ENCODE measurements around the gene SHOC2.

Gene SHOC2

DNA sequence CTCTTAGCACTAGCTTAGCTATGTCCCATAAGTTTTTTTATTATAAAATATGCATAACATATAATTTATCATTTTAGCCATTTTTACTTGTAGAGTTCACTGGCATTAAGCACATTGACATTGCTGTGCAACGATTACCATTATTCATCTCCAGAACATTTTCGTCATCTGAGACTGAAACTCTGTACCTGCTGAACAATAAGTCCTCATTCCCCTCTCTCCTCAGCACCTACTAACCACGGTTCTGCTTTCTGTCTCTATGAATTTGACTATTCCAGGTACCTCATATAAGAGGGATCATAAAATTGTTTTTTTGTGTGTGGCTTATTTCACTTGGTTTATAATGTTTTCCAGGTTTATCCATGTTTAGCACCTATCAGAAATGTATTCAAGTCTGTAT is 64.1 kb downstream of the SHOC2 start:
- DNase-seq (ENCODE audit: low read depth in 2 of 2): no peak

DNA sequence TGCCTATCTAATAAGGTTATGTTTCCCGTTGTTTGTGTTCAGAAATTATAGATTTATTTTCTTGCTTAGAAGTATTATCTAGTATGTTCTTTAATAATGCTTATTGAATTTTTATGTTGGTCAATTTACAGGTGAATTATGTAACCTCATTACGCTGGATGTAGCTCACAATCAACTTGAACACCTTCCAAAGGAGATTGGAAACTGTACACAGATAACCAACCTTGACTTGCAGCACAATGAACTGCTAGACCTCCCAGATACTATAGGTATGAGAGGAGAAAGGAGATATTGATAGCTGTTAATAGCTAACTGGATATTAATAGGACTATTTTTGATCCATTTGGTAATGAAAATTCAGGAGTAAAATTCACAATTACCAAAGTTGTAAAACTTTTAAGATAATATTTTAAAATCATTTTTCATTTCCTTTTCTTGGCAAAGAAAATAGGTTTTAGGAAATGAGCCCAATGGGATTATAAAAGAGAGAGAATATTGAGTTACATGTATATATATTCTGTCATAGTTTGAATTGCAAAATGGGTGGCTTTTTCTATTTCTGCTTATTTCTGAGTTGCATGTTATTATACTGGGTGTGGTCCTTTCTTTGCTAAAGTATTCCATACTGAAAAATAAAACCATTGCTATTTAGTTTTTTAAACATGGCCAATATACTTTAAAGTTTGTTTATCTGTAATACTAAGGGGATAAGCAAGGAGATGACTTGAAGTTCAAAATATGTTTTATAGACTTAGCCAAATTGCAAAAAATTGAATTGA is 66.3 kb downstream of the SHOC2 start:
- DNase-seq (ENCODE audit: low read depth in 2 of 2): no peak

DNA sequence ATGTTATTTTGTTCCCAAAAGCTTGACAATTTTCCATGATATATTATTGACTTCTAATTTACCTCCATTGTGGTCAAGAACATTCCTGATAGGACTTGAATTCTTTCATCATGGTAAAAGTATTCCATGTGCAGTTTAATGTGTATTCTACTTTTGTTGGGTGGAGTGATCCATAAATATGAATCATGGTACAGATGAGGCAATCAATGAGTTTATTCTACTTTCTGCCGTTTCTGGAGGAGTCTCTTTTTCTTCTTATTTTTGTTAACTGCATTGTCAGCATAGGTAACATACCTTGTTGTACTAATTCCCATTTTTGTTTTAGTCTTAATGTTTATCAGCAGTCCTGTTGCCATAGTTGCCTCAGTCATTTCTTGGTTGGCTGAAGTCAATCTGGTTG is 69.6 kb downstream of the SHOC2 start:
- no peak for DNase-seq (ENCODE audit: low read depth in 2 of 2)

DNA sequence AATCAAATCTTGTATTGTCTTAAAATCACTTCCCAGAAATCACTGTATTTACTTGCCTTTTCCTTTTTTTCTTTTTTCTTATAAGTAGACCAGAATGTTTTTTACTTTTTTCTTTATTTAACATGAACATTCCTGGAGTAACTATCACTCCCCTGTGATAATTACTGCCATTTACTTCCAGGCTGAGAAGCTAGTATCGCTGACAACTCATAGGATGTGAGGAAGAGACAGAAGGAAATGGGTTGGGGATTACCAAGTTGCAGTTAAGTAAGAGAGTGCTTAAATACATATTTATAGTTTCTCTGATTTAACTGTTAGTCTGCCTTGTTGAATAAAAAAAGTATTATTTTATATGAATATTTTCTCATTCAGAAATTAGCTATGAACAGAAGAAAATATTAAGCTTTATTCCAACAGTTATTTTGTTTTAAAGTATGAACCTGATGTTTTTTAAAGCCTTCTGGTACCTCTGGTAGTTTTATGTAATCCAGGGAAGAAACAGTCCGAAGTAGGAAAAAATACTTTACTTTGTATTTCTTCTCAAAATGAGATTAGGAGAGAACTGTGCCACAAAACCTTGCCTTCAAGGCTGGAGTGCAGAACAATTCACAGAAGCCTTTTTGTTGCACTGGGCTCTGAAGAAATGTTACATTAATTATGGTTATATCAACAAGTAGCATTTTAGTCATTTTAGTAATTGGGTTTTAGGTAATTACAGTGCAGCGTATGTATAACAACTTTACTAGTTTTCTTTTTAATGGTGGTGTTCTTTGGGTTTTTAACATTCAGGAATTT is 72.8 kb downstream of the SHOC2 start:
- no peak for DNase-seq (ENCODE audit: low read depth in 2 of 2)

DNA sequence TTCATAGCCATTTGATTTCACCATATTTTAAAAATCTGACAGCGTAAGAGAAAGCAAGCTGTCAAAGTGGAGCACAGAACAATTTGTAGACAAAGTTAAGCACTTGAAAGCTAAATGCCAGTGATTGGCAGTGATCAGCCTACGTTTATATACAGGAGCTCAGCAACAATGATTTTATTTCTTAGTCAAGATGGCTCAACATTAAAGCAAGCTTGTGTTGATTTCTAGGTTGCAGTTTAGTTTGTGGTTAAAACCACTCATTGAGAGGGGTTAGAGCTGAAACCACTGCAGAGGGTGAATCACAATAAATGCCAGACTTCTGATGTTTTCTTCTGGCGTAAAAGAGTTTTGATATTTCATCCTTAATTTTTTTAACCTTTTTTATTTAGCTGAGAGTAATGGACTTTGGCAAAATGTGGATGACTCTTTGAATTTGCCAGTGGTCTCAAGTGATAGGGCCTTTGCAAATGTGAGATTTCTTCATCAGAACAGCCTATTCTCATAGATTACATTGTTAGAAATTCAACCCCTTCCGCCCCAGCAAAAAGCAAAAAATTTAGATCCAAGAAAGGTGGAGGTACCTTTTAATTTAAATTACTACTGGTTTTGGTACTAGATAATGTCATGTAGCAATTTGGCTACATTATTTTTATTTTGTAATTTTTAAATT is 73.8 kb downstream of the SHOC2 start:
- DNase-seq (ENCODE audit: low read depth in 2 of 2): peak in 1 of 2 donors; percentile 7

DNA sequence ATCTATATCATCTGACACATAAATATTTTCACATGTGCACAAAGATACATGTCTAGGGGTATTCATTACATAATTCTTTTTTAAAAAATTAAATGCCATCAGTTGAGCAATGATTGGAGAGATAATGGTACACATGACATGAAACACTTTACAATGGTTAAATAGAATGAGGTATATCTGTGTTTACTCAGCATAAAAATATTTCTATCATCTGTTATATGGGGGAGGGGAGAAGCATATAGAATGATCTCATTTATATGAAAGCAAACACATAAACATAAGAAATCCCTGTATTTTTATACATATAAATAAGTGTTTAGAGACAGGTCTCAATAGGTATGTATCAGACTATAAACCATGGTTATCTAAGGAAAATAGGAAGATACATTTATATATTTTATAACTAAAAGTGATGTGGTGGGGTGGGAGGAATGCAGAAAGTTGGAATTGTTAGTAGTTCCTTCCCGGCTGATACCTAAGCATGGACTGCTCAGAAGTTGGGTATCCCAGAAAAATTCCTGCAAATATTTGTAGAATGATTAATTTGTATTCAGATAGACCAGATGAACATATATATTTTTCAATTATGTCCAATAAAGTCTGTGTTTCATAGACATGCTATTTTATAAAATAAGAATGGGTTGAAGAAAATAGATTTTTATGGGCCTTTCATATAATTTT is 75.1 kb downstream of the SHOC2 start:
- DNase-seq (ENCODE audit: low read depth in 2 of 2): no peak

DNA sequence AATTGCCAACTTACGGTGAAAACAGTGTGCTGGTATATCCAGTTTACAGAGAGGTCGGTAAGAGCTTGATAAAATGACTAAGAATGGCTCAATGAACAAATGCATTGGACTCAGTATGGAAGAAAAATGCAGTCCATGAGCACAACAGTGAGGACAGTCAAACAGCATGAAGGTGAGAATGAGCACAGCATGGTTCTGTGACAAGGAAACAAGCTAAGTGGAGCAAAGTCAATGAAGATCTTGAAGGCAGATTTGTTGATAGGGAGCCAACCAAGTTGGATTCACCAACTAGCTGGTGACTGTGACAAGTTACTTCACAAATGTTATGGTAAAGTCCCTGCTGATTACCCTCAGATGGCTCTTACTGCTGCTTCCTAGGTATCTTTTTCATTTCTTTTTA is 75.9 kb downstream of the SHOC2 start:
- no peak for DNase-seq (ENCODE audit: low read depth in 2 of 2)

DNA sequence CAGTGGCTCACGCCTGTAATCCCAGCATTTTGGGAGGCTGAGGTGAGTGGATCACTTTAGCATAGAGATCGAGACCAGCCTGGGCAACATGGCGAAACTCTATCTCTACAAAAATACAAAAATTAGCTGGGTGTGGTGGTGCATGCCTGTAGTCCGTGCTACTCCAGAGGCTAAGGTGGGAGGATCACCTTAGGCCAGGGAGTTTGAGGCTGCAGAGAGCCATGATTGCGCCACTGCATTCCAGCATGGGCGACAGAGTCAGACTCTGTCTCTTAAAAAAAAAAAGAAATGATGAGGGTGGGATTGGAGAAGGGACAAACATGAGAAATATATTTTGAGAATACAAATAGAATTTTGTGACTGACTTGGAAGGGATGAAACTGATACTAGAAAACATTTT is 76.9 kb downstream of the SHOC2 start:
- no peak for DNase-seq (ENCODE audit: low read depth in 2 of 2)

DNA sequence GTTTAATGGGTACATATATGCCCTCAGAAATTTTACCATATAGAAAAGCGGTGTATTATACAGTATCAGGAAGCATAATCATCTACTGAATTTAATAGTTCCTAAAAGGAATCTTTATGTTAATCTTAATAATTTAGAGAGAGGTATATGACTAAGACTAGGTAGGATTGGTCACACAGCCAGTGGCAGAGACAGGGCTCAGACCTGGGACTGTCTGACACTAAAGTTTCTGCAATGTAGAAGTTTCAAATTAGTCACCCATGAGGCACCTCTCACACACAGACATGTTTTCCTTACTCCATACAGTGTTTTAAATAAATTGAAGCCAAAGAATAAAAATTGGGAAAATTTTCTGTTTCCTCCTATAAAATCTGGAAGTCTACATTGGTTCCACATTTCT is 84.6 kb downstream of the SHOC2 start:
- no peak for DNase-seq (ENCODE audit: low read depth in 2 of 2)

DNA sequence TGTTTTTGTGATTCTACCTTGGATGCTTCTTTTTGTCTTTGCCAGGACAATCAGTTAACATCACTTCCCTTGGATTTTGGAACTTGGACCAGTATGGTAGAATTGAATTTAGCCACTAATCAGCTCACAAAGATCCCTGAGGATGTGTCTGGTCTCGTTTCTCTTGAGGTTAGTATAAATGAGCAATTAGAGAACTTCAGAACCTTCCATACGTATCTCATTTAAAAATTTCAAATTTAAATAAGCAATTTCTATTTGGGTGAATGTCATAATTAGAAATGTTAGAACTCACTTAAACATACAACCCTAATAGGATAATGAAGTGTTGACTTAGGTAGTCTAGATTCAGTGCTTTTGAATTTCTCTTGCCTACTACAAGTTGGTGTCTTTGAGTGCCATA is 88.1 kb downstream of the SHOC2 start:
- no peak for DNase-seq (ENCODE audit: low read depth in 2 of 2)

DNA sequence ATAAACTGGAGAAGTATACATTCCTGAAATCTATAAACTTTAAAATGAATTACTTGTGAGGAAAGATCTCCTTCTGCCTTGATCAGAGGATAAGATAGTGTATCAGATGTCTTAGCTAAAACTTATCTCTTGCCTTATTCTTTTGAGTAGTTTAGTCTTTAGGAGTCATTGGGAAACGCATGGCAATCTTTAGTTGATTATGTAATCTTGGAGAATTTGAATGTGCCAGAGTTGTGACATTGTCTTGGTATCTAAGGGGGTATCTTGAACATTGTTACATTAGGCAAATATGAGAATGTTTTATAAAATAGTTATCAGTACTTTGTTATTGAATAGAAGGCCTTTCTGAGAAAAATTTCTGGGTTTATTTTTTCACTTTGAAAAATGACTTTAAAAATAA is 95.8 kb downstream of the SHOC2 start:
- DNase-seq (ENCODE audit: low read depth in 2 of 2): no peak

DNA sequence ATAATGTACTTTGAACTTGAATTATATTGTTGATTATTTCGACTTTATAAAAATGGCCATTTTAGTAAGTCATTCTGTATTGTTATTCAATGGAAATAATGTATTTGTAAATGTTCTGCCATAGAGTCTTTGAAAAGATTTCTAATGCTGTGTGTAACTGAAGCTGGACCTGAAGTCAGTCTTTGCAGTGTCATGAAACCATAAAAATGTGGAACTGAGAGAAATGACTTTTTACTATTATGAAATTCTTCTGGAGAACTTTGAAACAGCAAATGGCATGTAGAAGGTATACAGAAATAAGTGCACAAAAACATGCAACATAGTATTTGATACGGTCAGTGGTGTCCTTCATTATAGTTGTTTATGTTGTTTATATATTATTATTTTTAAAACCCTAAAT is 97.7 kb downstream of the SHOC2 start:
- no peak for DNase-seq (ENCODE audit: low read depth in 2 of 2)

DNA sequence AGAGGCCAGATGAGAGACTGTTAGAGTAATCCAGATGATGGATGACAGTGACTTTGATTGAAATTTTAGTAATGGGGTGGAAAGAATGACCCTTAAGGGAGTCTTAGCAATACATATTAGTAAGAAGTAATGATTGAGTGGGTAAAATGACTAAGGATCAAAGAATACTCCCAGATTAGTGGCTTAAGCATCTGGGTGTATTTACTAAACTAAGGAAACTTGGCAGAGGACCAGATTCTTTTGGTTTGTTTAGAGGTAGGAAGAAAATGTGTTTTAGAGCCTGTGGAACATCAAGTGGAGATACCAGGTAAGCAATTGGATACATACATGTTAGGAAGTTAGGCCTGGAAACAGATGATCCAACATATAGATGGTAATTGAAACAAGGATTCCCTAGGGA is 98.6 kb downstream of the SHOC2 start:
- DNase-seq (ENCODE audit: low read depth in 2 of 2): no peak

DNA sequence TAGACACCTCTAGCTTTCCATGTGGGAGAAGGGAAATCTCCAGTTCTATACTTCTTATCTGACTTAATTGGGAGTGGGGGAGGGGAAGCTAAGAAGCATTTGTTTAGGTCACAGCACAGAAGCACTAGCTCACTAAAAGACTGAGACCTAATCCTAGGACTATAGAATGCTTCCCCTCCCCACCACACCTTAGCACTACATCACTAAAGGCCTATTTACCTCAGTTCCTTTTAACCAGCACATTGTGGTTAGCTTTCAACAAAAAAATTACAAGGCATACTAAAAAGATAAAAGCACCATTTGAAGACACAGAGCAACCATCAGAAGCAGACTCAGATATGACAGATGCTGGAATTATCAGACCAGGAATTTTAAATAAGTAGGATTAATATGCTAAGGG is 103.7 kb downstream of the SHOC2 start:
- no peak for DNase-seq (ENCODE audit: low read depth in 2 of 2)

DNA sequence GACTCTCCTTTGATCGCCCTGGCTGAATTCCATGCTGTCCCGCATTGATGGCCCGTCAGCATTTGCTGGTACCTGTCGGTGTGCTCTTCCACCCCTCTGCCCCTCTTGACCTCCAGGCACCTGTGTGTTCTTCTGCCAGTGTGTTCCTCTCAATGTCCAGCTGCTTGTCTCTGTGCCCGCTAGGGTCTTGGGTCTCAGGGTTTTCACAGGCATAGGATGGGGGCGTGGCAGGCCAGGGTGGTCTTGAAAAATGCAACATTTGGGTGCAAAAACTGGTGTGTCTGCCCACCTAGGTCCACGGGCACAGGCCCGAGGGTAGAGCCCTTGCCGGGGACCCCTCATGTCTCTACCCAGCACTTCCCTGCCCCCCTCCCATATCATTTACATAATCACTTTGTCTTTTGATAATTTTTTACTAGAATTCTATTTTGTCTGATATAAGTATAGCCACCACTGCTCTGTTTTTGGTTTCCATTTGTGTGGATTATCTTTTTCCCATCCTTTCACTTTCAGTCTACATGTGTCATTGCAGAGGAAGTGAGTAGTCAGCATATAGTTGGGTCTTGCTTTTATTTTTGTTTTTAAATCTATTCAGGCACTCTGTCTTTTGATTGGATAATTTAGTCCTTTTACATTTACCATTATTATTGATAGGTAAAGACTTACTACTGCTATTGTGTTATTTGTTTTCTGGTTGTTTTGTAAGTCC is 110.8 kb downstream of the SHOC2 start:
- no peak for DNase-seq (ENCODE audit: low read depth in 2 of 2)

DNA sequence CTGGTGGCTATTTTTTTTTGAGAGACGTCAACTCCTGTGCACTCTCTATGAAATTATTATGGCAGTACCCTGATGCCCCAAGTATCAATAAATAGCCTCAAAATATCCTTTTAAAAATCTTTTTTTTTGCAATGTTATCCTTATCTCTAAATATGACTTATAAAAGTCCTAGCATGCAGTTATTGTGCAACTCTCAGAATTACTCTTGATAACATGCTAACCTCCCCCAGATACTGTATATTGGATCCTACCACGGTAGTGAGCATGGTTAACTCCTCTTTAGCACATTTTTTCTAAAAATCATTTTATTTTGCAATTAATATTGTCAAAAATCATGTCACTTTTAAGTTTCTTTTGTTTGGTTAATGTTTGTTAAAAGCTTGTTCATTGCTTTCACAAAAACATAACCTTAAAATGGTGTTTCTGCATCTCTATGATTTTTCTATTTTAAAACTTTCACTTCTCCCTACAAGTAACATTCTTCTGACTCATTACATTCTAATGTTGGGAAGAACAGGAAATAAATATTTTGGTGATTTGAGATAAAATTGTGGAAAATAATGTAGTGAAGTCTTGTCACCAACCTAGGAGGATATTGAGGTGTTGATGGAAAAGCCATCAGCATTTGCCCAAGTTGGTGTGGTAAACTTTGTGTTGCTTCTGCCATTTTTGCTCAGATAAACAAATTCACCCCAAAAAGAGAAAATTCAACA is 115.3 kb downstream of the SHOC2 start:
- DNase-seq (ENCODE audit: low read depth in 2 of 2): no peak

DNA sequence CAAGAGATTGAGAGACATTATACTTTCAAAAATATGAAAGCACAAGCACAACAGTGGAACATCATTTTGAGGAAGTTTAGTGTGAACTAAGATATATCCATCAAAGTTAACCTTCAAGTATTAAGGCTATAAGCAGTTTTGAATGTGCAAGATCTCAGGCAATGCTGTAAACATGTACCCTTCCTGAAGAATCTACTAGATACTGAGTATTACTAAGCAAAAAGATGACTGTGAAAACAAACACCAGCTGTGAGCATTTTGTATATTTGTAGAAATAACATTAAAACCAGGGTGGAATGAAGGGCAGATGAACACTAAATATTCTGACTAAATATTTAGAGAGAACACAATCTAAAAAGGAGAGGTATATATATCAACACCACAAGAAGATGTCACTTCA is 116.1 kb downstream of the SHOC2 start:
- DNase-seq (ENCODE audit: low read depth in 2 of 2): no peak

DNA sequence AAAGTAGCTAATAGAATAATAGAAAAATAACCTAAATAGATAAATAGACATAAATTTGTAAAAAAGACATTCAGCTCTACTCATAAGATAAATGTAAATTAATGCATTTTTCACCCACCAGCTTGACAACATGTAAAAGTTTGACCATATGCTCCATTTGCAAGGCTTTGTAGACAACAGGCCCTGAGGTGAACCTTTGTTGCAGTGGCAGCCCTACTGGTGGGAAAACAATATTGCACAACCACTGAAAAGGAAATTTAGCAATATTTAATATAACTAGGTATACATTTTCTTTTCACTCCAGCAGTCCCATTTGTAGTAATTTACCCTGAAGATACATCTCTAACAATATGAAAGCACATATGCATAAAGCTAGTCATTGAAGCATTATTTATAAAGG is 118.5 kb downstream of the SHOC2 start:
- DNase-seq (ENCODE audit: low read depth in 2 of 2): no peak

DNA sequence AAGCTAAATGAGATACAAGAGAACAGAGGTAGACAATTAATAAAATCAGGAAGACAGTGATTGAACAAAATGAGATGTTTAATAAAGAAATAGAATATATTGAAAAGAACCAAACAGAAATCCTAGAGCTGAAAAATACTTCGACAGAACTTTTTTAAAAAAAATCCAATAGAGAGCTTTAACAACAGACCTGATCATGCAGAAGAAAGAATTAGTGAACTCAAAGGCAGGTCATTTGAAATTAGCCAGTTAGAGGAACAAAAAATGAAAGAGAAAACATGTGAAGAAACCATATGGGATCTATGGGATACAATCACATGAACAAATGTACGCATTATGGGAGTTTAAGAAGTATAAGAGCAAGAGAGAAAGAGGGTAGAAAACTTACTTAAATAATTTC is 120.1 kb downstream of the SHOC2 start:
- no peak for DNase-seq (ENCODE audit: low read depth in 2 of 2)

DNA sequence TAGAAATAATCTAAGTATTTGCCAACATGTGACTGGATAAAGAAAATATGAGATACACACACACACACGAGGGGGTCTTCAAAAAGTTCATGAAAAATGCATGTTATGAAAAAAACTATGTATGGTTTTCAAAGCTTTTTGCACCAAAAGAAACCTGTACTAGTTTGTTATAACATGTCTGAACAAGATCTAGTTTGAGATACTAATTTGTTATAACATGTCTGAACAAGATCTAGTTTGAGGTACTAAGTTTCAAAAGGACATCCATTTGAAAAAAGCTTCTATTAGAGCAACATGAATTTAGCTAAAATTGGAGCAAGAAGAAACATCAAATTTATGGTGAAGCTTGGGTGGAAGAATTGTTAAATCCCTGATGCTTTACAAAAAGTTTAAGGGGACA is 137.6 kb downstream of the SHOC2 start:
- DNase-seq (ENCODE audit: low read depth in 2 of 2): no peak

Data from stimulated activated CD4-positive, alpha-beta T cell treated with anti-CD3 and anti-CD28 coated beads, Interleukin-1b, Interleukin-23, amount 100 ng/mL, for 4 hours (primary cell).